ENCODE measurements around the gene ARSG. TPM values are rescaled to one million over a fixed set of nuclear protein-coding genes. Genes with fewer than 3 reads are reported as not detected.

ARSG gene
- polyA plus RNA-seq, 2 of the 4 experiments (the other 2 are of a cell fraction): 0.57 to 1.7 TPM

DNA sequence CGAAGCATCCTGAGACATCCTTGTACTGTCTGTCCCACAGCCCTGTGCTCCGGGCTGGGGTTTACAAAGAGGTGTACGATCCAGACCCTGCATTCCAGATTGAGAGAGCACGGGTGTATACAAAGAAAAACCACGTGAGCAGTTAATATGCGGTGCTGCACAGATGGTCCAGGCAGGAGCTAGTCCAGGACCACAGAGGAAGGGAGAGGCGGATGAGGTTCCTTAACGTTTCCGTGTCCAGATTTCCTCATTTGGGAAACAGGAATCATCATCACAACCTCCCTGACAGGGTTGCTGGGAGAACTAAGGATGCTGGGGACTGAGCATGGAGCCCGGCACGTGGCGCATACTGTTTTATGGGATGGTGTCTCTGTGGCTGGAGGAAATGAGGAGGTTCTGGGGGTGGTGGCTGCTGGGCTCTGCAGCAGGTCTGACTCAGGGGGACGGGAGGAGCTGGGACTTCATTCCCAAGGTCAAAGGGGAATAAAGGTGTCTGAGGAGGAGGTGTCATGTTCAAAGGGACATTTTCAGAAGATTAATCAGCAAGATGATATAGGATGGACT, 139.8 kb downstream of the ARSG start (continued):
- TF ChIP-seq MYC (IDR thresholded peaks at IDR 0.05; ENCODE audit: borderline replicate concordance, low read length): no peak
- TF ChIP-seq HDAC2 (IDR thresholded peaks at IDR 0.05): no peak
- no peak for TF ChIP-seq GATA3 (IDR thresholded peaks at IDR 0.05; ENCODE audit: borderline replicate concordance)
- no peak for TF ChIP-seq MAZ (IDR thresholded peaks at IDR 0.05; ENCODE audit: borderline replicate concordance, low read depth, low read length)

DNA sequence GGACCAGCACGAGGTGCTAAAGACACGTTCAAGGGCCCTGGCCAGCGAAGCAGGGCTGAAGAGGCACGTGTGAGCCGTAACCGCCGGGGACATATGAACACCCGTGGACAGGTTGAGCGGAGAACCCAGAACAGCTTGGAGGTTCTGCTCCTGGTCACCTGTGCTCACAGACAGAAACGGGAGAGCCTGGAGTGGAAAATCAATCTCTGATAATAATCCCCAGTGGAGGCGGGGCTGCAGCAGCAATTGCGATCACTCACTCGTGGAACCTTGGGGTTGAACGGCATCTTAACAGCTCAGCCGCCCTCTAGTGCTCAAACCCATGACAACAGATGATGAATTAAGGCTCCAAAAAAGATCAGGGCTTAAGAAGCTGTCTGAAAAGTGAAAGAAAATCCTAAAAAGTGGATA, 140.4 kb downstream of the ARSG start:
- ChIA-PET POLR2A (interaction anchor here (1.1 to 1.3 kb wide), 2 partner anchors 142 to 183 kb away, joined by 3 read pairs; partner anchors contain the start of gene AMZ2), CTCF (interaction anchor here (0.7 to 8.9 kb wide), 25 partner anchors 9 to 259 kb away, joined by 3 to 84 read pairs (median 4); no protein-coding TSS in a partner anchor)
- no peak overlapping the region for H3K4me2 ChIP-seq
- no peak overlapping the region for H3K4me3 ChIP-seq
- ATAC-seq (peak; percentile 49 to 54; a peak in 2 of 6 replicates), DNase-seq (ENCODE audit: low read depth in 1 of 2, low spot score in 1 of 2) (peak; percentile 35 to 50), FAIRE-seq (no peak)
- no peaks in the 10 kb centered on the region for H3K9me3 ChIP-seq
- 0 out of 3 replicates have a peak, but pooled peaks cover 3% of the 10 kb centered on the region for H3K4me1 ChIP-seq
- no peak overlapping the region for H3K27ac ChIP-seq
- WGBS (ENCODE audit: missing lambda C conversion rate): 59% methylated on average over 15 of the region's 15 CpGs
- TF ChIP-seq MAZ (IDR thresholded peaks at IDR 0.05; ENCODE audit: borderline replicate concordance, low read depth, low read length) (no peak), RFX5 (IDR thresholded peaks at IDR 0.05) (peak; percentile 74; the same call in 1 of the 2 replicates), CHD4 (IDR thresholded peaks at IDR 0.05; ENCODE audit: borderline replicate concordance) (no peak), NR3C1 (IDR thresholded peaks at IDR 0.05) (no peak), CTCF (IDR thresholded peaks at IDR 0.05) (peak; percentile 44; the same call in 2 of the 3 replicates), RAD21 (conservative IDR thresholded peaks at IDR 0.05 in 1 of 2, IDR thresholded peaks at IDR 0.05 in 1 of 2) (peak; percentile 48 to 53; a peak in 3 of 5 replicates), SMC3 (IDR thresholded peaks at IDR 0.05) (peak; percentile 55)

GRCh38 chr17:68432086-68432864, 141.0 kb downstream of the ARSG start:
- POLR2A ChIA-PET: interaction anchor here (1.1 to 1.3 kb wide), 2 partner anchors 143 to 184 kb away, joined by 3 read pairs; partner anchors contain the start of gene AMZ2
- Histone ChIP-seq H3K27ac (no peak overlapping the region), H3K4me3 (no peak overlapping the region), H3K4me1 (0 out of 3 replicates have a peak, but pooled peaks cover 3% of the 10 kb centered on the region), H3K4me2 (no peak overlapping the region), H3K9me3 (no peaks in the 10 kb centered on the region)
- CTCF ChIA-PET: interaction anchor here (0.7 to 9.7 kb wide), 26 partner anchors 8 to 260 kb away, joined by 3 to 115 read pairs (median 4); partner anchors contain the start of gene WIPI1
- DNase-seq (ENCODE audit: low read depth in 1 of 2, low spot score in 1 of 2) (no peak), FAIRE-seq (no peak), ATAC-seq (no peak)
- WGBS (ENCODE audit: missing lambda C conversion rate): 79% methylated on average over 14 of the region's 14 CpGs
- TF ChIP-seq RCOR1 (IDR thresholded peaks at IDR 0.05; ENCODE audit: low read depth, low read length) (no peak), NR3C1 (IDR thresholded peaks at IDR 0.05) (no peak), HDAC2 (IDR thresholded peaks at IDR 0.05) (no peak), CHD4 (IDR thresholded peaks at IDR 0.05; ENCODE audit: borderline replicate concordance) (no peak), HOXB13 (CRISPR knock-in tag; IDR thresholded peaks at IDR 0.05; ENCODE audit: low read depth) (no peak), MAZ (IDR thresholded peaks at IDR 0.05; ENCODE audit: borderline replicate concordance, low read depth, low read length) (no peak)

DNA sequence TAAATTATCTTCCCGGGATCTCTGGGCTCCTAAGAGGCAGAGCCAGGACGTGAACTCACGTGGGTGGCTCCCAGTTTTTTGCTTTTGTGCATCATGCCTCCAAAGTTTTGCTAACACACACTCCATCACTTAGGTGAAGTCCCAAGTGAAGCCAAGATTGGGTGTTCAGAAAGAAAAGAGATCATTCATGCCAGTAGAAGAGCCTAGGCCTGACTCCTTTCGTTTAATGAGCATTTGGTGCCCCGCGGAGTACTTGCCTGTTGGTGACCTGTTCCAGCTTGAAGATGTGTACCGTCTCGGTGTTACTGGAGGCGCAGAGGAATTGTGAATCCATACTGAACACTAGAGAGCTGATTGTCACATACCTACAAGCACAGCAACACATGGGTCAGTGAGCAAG, 141.9 kb downstream of the ARSG start:
- CTCF ChIA-PET: interaction anchor here (1.1 to 9.7 kb wide), 8 partner anchors 9 to 260 kb away, joined by 3 to 115 read pairs (median 8); partner anchors contain the start of gene WIPI1
- Histone ChIP-seq H3K4me3 (no peak overlapping the region), H3K4me2 (no peak overlapping the region), H3K4me1 (0 out of 3 replicates have a peak, but pooled peaks cover 3% of the 10 kb centered on the region), H3K27ac (no peak overlapping the region), H3K9me3 (no peaks in the 10 kb centered on the region)
- no peak for TF ChIP-seq JUN (IDR thresholded peaks at IDR 0.05)
- no peak for TF ChIP-seq BCL3 (IDR thresholded peaks at IDR 0.05)
- no peak for TF ChIP-seq RAD21 (conservative IDR thresholded peaks at IDR 0.05 in 1 of 2, IDR thresholded peaks at IDR 0.05 in 1 of 2)
- no peak for TF ChIP-seq HOXB13 (CRISPR knock-in tag; IDR thresholded peaks at IDR 0.05; ENCODE audit: low read depth)
- no peak for TF ChIP-seq HEYL (CRISPR knock-in tag; IDR thresholded peaks at IDR 0.05)
- no peak for TF ChIP-seq POLR2AphosphoS2 (conservative IDR thresholded peaks at IDR 0.05; ENCODE audit: low read length)
- no peak for TF ChIP-seq ZFP36 (IDR thresholded peaks at IDR 0.05; ENCODE audit: borderline replicate concordance, partially characterized antibody)
- ATAC-seq (no peak), DNase-seq (ENCODE audit: low read depth in 1 of 2, low spot score in 1 of 2) (no peak), FAIRE-seq (no peak)
- WGBS (ENCODE audit: missing lambda C conversion rate): 80% methylated on average over 9 of the region's 9 CpGs
- POLR2A ChIA-PET: interaction anchor here (0.7 kb wide), 1 partner anchor 253 kb away, joined by 10 read pairs; no protein-coding TSS in a partner anchor
